PC-9 (cell line): ENCODE measurements around the gene HSPA12B.

ENCODE experiments used
- CTCF ChIP-seq: fragments of 200-600 bp; sonication (generic); conservative IDR thresholded peaks from 2 replicates; pipeline ENCODE4 v1.6.1; 2017; ENCODE audit warnings: mixed run types, antibody characterized with exemption, mild to moderate bottlenecking, moderate library complexity
- EZH2 ChIP-seq: fragments of 200-600 bp; sonication (generic); IDR thresholded peaks from 2 replicates; pipeline ENCODE4 v1.8.0; 2017; ENCODE audit warnings: antibody characterized with exemption, low read depth

- TF ChIP-seq CTCF (peak; percentile 62), EZH2 (no peak)
Observed at GRCh38 chr20:3696200-3696599, 36.3 kb upstream of the HSPA12B start.
